Ishikawa (cell line): ENCODE measurements around the gene NUDC.

Experiments used
- CEBPB ChIP-seq: IDR thresholded peaks from 2 replicates; pipeline ENCODE4 v1.6.1; 2012
- TAF1 ChIP-seq: IDR thresholded peaks from 2 replicates; pipeline ENCODE4 v1.6.1; 2012; ENCODE audit warnings: low read depth, mild to moderate bottlenecking
- TF ChIP-seq, protein P1 (sequence below): IDR thresholded peaks from 2 replicates; pipeline ENCODE4 v1.6.1; 2012

DNA sequence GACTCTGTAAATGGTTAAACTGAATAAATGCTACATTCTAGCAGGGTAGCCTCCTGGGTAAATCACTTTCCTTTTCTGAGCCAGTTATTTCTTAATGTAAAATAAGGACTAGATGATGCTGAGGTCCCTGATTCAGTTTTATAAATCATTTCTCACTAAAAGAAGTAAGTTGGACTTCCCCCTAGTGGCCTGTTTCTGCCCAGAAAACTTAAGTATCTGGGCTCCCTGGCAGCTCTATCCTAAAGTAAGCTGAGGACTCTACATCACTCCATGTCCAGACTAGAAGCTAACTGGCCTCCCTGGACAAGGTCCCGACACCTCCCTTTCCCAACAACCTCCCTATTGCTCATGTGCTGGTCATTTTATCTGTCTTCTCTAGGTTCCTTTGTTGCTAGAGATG lies 34.4 kb upstream of the NUDC start:
- no peak for TF ChIP-seq TAF1
- TF ChIP-seq CEBPB, result no peak
- TF ChIP-seq, protein P1, sequence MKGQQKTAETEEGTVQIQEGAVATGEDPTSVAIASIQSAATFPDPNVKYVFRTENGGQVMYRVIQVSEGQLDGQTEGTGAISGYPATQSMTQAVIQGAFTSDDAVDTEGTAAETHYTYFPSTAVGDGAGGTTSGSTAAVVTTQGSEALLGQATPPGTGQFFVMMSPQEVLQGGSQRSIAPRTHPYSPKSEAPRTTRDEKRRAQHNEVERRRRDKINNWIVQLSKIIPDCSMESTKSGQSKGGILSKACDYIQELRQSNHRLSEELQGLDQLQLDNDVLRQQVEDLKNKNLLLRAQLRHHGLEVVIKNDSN, result no peak
